Left cardiac atrium (tissue), 4 donors: ENCODE measurements around the gene DNAJC17. TPM values are rescaled to one million over a fixed set of nuclear protein-coding genes. Genes with fewer than 3 reads are reported as not detected.

Source experiments
- ATAC-seq, 2 donors: fragments of 200-7000 bp; cut with Tn5 transposase; one replicate each; pipeline ENCODE4 v1.9.1; 2020; ENCODE audit warnings: mild to moderate bottlenecking in 2 of 2, moderate library complexity in 2 of 2
- DNase-seq: peaks from one replicate; pipeline ENCODE4 v3.0.0-alpha.2; 2020
- intact Hi-C, 2 donors: fragments of 100-400 bp; cut with DNase I; formaldehyde crosslinking; loops; one replicate each; pipeline versions ENCODE4 v1.14.1 to v1.15.1; 2022 to 2023
- long read RNA-seq: library from polyadenylated mRNA; unstranded; transcript quantifications from one replicate; pipeline ENCODE4 v2.0.0, GENCODE V29; 2021
- total RNA-seq, 2 donors: library from RNA; stranded (reverse); fragmentation: NEBNext Ultra II Directional; extraction: Animal tissue kit (Norgen Biotek cat#: 25700); gene quantifications; one replicate each; pipeline ENCODE4 v1.2.1, GENCODE V29; 2021
- donor health status: DM: no; HTN: yes; CAD: no.
- donor health status: DM: no; HTN: yes; CAD: no; lungs with severe emphysema.
- donor health status: DM: yes; HTN: yes; CAD: no.
- donor health status: Dilated cardiomyopathy.

The DNAJC17 gene
- total RNA-seq: 10 to 100 TPM; 18.8 to 19.2 TPM
- long read RNA-seq, partial matches to known transcripts: 1 of 5 reads
- long read RNA-seq, other reads (novel, unspliced or antisense): 2 of 5 reads

DNA sequence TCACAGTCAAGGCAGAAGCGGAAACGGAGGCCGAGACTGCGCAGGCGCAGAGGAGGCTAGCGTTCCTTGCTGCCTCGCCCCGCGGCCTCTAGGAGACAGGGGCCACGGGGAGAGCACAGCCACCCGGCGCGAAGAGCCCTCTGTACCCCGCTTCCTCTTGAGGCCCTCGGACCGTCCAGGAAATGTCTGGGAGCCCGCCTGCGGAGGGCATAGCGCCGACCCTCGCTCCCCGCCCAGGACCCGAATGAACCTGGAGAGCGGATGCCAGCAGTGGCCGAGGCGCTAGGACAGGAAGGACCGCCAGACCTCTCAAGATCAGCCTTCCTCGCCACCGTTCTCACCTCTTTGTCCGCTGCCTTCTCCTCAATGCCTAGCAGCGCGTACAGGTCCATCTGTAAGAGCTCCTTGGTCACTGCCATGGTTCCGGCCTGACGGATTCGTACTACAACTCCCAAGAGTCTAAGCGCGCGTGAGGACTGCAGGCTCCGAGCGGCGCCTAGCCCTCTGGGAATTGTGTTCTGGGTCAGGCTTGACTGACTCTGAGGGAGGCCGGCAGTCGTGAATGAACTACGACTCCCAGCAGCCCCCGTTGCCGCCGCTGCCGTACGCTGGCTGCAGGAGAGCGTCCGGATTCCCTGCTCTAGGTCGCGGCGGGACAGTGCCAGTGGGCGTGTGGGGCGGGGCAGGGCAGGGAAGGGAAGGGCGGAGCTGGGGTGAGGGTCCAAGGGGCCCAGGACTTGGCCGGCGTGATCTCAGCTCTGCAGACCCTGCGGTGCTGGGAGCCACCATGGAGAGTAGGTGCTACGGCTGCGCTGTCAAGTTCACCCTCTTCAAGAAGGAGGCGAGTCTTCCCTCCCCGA, at the start of gene DNAJC17, which contains the start of gene ZFYVE19:
DNAJC17 (minus strand) TSS at position 446 of the 860 bp plus-strand sequence; CDS start at position 419, 27 bp downstream.
ZFYVE19 (plus strand) TSS at position 62 of the 860 bp plus-strand sequence; CDS start at position 563, 501 bp downstream.
- DNase-seq (peak; percentile 99), ATAC-seq (peak; percentile 100)
- intact Hi-C loops: no loop called here

DNA sequence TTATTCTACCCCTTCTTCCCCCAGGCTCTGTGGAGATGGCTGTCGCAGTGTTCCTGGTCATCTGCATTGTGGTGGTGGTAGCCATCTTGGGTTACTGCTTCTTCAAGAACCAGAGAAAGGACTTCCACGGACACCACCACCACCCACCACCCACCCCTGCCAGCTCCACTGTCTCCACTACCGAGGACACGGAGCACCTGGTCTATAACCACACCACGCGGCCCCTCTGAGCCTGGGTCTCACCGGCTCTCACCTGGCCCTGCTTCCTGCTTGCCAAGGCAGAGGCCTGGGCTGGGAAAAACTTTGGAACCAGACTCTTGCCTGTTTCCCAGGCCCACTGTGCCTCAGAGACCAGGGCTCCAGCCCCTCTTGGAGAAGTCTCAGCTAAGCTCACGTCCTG, 49.5 kb upstream of the DNAJC17 start:
- intact Hi-C loops: loop anchor here in 1 of 2 donors (2.0 kb wide), 1 partner anchor 36 kb away; no protein-coding TSS in a partner anchor
- no peak for DNase-seq
- ATAC-seq: no peak

GRCh38 chr15:40855706-40856234, 48.5 kb upstream of the DNAJC17 start:
- intact Hi-C loops: loop anchor here in 1 of 2 donors (2.0 kb wide), 1 partner anchor 37 kb away; no protein-coding TSS in a partner anchor
- ATAC-seq (no peak), DNase-seq (no peak)

DNA sequence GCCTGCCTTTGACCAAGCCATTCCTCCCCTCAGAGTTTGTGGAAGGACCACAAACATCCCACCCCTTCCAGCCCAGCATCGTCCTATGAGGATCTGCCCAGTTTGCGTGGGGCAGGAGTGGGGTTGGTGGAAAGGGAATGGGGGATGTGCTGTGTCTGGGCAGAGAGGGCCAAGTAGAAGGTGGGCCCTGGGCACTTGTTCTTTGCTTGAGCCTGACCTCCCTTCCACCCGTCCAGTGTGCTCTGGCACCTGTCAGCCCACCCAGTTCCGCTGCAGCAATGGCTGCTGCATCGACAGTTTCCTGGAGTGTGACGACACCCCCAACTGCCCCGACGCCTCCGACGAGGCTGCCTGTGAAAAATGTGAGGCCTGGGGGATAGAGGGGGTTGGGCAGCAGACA, 46.9 kb upstream of the DNAJC17 start:
- DNase-seq (no peak), ATAC-seq (no peak)
- intact Hi-C loops: no loop called here

GRCh38 chr15:40853241-40853890, 46.1 kb upstream of the DNAJC17 start:
- DNase-seq (no peak), ATAC-seq (no peak)
- intact Hi-C loops: no loop called here

GRCh38 chr15:40852529-40852928, 45.3 kb upstream of the DNAJC17 start:
- ATAC-seq (no peak), DNase-seq (no peak)
- intact Hi-C loops: no loop called here

DNA sequence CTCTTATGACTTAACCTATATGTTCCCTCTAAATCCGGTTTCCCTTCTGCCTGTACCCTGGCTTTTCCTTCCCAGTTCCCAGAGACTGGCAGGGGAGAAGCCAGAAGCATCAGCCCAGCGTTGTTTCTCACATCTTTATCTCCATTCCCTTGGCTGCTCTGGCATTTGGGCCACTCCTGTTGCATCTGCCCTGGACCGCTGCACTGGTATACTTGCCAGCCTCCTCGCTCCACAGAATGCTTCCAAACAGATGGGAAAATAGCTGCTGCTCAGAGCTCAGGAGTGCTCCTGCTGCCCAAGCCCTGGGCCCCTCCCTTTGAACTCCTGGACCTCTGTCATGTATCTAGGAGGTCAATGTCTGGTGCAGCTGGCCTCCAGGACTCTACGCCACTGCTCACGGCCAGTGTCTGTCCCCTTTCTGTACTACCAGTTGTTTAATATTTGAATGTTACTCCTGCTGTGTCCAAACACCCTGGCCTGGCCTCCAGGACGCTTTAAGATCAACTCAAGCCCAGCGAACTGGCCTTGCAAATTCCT, 43.4 kb upstream of the DNAJC17 start:
- intact Hi-C loops: no loop called here
- ATAC-seq: no peak
- DNase-seq: no peak

DNA sequence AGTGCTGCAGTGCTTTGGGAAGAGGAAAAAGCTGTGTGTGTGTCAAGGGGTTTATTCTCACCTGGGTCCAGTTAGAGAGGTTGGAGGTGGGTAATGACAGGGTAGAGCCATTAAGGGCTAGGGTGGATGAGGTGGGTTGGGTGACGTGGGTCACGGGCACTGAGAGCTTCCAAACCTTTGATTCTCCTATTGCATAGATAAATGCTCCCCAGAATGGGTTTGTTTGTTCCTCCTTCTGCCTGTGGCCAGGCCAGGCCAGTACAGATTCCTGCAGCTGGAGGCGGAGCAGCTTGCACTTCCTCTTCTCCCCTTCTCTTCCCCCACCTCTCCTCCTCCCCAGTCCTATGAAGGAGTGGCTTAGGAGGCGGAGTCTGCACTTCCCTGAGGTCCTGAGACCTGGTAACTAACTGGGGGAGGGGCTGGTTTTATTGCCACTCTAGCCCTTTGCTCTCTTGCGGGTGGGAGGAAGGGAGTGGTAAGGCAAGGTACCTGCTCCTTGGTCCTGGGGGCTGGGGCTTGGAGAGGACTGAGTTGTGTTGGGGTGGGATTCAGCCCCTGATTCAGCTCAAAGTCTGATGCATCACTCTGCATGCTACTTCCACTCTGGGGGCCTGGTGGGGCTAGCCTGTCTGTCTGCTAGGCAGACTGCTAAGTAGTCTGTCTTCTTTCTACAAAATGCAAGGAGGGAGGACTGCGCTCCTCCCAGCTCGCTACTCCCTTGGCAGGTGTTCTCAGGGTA, 40.1 kb upstream of the DNAJC17 start:
- DNase-seq (peak; percentile 56), ATAC-seq (peak in 1 of 2 donors; percentile 81)
- intact Hi-C loops: no loop called here

- intact Hi-C loops: no loop called here
- no peak for DNase-seq
- no peak for ATAC-seq
Observed at GRCh38 chr15:40846841-40847222, 39.6 kb upstream of the DNAJC17 start.

- ATAC-seq (peak; percentile 14 to 61), DNase-seq (no peak)
- intact Hi-C loops: no loop called here
Observed at GRCh38 chr15:40845511-40846284, 38.4 kb upstream of the DNAJC17 start.

- DNase-seq: no peak
- ATAC-seq: no peak
- intact Hi-C loops: no loop called here
Observed at GRCh38 chr15:40845036-40845435, 37.8 kb upstream of the DNAJC17 start.

DNA sequence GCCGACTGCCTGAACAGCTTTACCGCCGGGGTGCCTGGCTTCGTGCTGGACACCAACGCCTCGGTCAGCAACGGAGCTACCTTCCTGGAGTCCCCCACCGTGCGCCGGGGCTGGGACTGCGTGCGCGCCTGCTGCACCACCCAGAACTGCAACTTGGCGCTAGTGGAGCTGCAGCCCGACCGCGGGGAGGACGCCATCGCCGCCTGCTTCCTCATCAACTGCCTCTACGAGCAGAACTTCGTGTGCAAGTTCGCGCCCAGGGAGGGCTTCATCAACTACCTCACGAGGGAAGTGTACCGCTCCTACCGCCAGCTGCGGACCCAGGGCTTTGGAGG, 37.4 kb upstream of the DNAJC17 start:
- DNase-seq (peak; percentile 34), ATAC-seq (peak; percentile 25 to 33)
- intact Hi-C loops: no loop called here

GRCh38 chr15:40843885-40844695, 36.8 kb upstream of the DNAJC17 start, which contains the start of gene SPINT1:
TSS of gene SPINT1 (plus strand) at chr15:40844048. CDS start at chr15:40844555, 507 bp downstream.
- peak; percentile 36 for DNase-seq

DNA sequence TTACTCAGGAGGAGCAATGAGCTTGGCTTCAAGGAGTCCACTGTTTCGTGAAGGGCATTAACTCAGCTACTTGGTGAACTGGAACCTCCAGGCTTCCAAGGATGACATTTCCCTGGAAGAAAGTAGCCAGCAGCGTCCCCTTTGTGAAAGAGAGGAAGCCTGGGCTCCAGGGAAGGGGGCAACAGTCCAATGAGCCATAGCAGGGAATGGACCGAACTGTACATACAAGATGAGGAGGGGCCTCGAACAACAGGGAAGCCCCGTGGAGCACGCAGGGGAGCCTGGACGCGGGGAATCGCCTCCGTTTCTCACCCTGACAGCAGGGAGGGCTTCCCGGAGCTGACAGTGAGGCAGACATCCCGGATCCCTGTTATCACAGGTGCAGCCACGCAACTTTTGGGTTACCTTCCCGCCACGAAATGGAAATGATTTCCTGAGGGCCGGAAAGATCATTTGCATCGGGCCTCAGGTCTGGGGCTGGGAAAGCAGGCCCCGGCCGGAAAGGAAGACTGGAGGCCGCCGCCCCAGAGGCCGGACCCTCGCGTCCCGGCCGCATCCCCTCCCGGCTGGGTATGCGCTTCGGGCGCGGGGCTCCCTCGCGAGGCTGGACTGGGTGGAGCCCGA, 36.1 kb upstream of the DNAJC17 start:
- ATAC-seq (no peak), DNase-seq (no peak)
- intact Hi-C loops: no loop called here

More at GRCh38 chr15:40843885-40844695, 36.8 kb upstream of the DNAJC17 start, which contains the start of gene SPINT1:
- intact Hi-C loops: no loop called here
- ATAC-seq: peak; percentile 55 to 66

- ATAC-seq (no peak), DNase-seq (no peak)
- intact Hi-C loops: no loop called here
Observed at GRCh38 chr15:40841741-40842140, 34.5 kb upstream of the DNAJC17 start.

GRCh38 chr15:40838756-40839155, 31.5 kb upstream of the DNAJC17 start:
- DNase-seq (no peak), ATAC-seq (no peak)
- intact Hi-C loops: no loop called here

DNA sequence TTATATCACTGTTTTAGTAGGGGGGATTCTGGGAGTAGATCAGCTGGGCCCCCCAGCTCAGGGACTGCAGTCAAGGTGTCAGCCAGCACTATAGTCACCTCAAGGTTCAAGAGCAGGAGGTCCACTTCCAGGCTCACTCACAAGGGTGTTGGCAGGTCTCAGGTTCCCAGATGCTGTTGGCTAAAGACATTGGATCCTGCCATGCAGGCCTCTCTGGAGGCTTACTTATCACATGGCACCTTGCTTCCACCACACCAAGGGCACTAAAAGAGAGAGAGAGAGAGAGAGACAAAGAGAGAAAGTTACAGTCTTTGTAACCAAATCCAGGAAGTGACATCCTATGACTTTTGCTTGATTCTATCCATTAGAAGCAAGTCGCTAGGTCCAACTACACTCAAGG, 28.7 kb upstream of the DNAJC17 start:
- no peak for ATAC-seq
- intact Hi-C loops: no loop called here

More for the DNA sequence above, 28.7 kb upstream of the DNAJC17 start:
- DNase-seq: no peak
